CD14-positive monocyte (primary cell): ENCODE results near the gene WDR33. TPM values are rescaled to one million over a fixed set of nuclear protein-coding genes. Genes with fewer than 3 reads are reported as not detected.

Source experiments
- DNase-seq, 3 donors: peaks; one replicate each; pipeline ENCODE4 v3.0.0-alpha.2; 2011 to 2022
- H2AFZ ChIP-seq: 2 replicates; pipeline ENCODE4 v1.6.0; 2012; ENCODE audit warnings: mild to moderate bottlenecking, low read depth, low read length, inconsistent platforms; ENCODE audit not compliant: insufficient read depth, poor library complexity, severe bottlenecking
- H3K27ac ChIP-seq, 2 donors: 1 replicate in 1 of 2; 2 replicates in 1 of 2; pipeline ENCODE4 v1.5.1; 2012 to 2013; ENCODE audit warnings: low read length in 2 of 2, control low read depth in 1 of 2, inconsistent platforms in 1 of 2, low read depth in 1 of 2, mild to moderate bottlenecking in 1 of 2
- H3K27me3 ChIP-seq, 2 donors: one replicate each; pipeline versions ENCODE4 v1.6.0 to v1.6.1; 2011 to 2013; ENCODE audit warnings: low read length in 2 of 2; ENCODE audit not compliant: control insufficient read depth in 2 of 2, insufficient read depth in 2 of 2
- H3K36me3 ChIP-seq, 2 donors: replicated peaks in 1 of 2; 1 replicate in 1 of 2; 2 replicates in 1 of 2; pipeline versions ENCODE4 v1.5.1 to v1.6.1; 2012 to 2013; ENCODE audit warnings: low read length in 2 of 2, control low read depth in 1 of 2, inconsistent platforms in 1 of 2, mild to moderate bottlenecking in 1 of 2; ENCODE audit not compliant: insufficient read depth in 2 of 2, control insufficient read depth in 1 of 2
- H3K4me1 ChIP-seq, 2 donors: 1 replicate in 1 of 2; 2 replicates in 1 of 2; pipeline versions ENCODE4 v1.5.1 to v1.6.1; 2012 to 2013; ENCODE audit warnings: low read length in 2 of 2, control low read depth in 1 of 2, inconsistent platforms in 1 of 2, mild to moderate bottlenecking in 1 of 2, moderate library complexity in 1 of 2; ENCODE audit not compliant: insufficient read depth in 2 of 2, control insufficient read depth in 1 of 2
- H3K4me2 ChIP-seq: replicated peaks from 2 replicates; pipeline ENCODE3; 2012; ENCODE audit warnings: low read length, moderate library complexity, mild to moderate bottlenecking; ENCODE audit not compliant: poor library complexity, severe bottlenecking; ENCODE audit errors: extremely low read depth
- H3K4me3 ChIP-seq, 3 experiments: fragments of 200-600 bp in 1 of 3; sonication (generic) in 1 of 3; replicated peaks in 1 of 3; 1 replicate in 2 of 3; 2 replicates in 1 of 3; pipeline ENCODE4 v1.5.1; 2011 to 2013; ENCODE audit warnings: low read length in 3 of 3, mild to moderate bottlenecking in 3 of 3, control low read depth in 2 of 3, low read depth in 2 of 3, inconsistent platforms in 1 of 3, moderate library complexity in 1 of 3
- H3K79me2 ChIP-seq: 2 replicates; pipeline ENCODE4 v1.6.0; 2012; ENCODE audit warnings: mild to moderate bottlenecking, control low read depth, inconsistent platforms, low read length, moderate library complexity; ENCODE audit not compliant: insufficient read depth
- H3K9ac ChIP-seq: 2 replicates; pipeline ENCODE4 v1.6.0; 2017; ENCODE audit warnings: low read length, mild to moderate bottlenecking; ENCODE audit not compliant: insufficient read depth, poor library complexity, severe bottlenecking
- H3K9me3 ChIP-seq, 2 donors: replicated peaks in 1 of 2; 1 replicate in 1 of 2; 2 replicates in 1 of 2; pipeline versions ENCODE4 v1.5.1 to v1.6.1; 2012 to 2013; ENCODE audit warnings: low read length in 2 of 2, control low read depth in 1 of 2; ENCODE audit not compliant: control insufficient read depth in 1 of 2, insufficient read depth in 1 of 2
- H4K20me1 ChIP-seq: 2 replicates; pipeline ENCODE4 v1.6.0; 2012; ENCODE audit warnings: mild to moderate bottlenecking, low read length, control low read depth, moderate library complexity; ENCODE audit not compliant: insufficient read depth
- H3K27ac Mint-ChIP-seq, 7 donors: one replicate each; pipeline ENCODE4 v1.8.0; 2020; ENCODE audit warnings: mild to moderate bottlenecking in 7 of 7, mixed read lengths in 7 of 7, moderate library complexity in 6 of 7, inconsistent platforms in 2 of 7
- H3K27me3 Mint-ChIP-seq, 3 donors: one replicate each; pipeline ENCODE4 v1.8.0; 2021 to 2022; ENCODE audit warnings: low read depth in 3 of 3, mild to moderate bottlenecking in 3 of 3, mixed read lengths in 3 of 3, moderate library complexity in 3 of 3, inconsistent platforms in 1 of 3
- H3K36me3 Mint-ChIP-seq, 2 donors: one replicate each; pipeline ENCODE4 v1.8.0; 2020; ENCODE audit warnings: mixed read lengths in 2 of 2, inconsistent platforms in 1 of 2, mild to moderate bottlenecking in 1 of 2
- H3K4me1 Mint-ChIP-seq: one replicate; pipeline ENCODE4 v1.8.0; 2020; ENCODE audit warnings: mild to moderate bottlenecking, mixed read lengths
- H3K4me3 Mint-ChIP-seq, 2 donors: one replicate each; pipeline ENCODE4 v1.8.0; 2020; ENCODE audit warnings: mild to moderate bottlenecking in 2 of 2, mixed read lengths in 2 of 2, moderate library complexity in 1 of 2
- H3K9me3 Mint-ChIP-seq, 7 donors: one replicate each; pipeline ENCODE4 v1.8.0; 2020 to 2022; ENCODE audit warnings: mixed read lengths in 7 of 7, mild to moderate bottlenecking in 6 of 7, moderate library complexity in 6 of 7, inconsistent platforms in 2 of 7
- whole genome bisulfite sequencing: methylation state at CpG from one replicate; pipeline ENCODE4 v1.1.5; 2013; ENCODE audit warnings: missing lambda C conversion rate; ENCODE audit not compliant: insufficient coverage; 5-methylcytosine and 5-hydroxymethylcytosine counted together
- intact Hi-C, 2 donors: fragments of 100-400 bp; cut with micrococcal nuclease; formaldehyde crosslinking; loops; one replicate each; pipeline versions ENCODE4 v1.15.0 to v1.15.1; 2023
- polyA plus RNA-seq, 3 donors: library from polyadenylated mRNA; depleted of rRNA in 1 of 3; unstranded in 2 of 3; stranded (reverse) in 1 of 3; fragments of 300-500 nt in 2 of 3; fragments of >200 nt in 1 of 3; fragmentation: Illumina TruSeq in 2 of 3; gene quantifications; 1 replicate in 2 of 3; 2 replicates in 1 of 3; pipeline ENCODE4 v1.2.3, GENCODE V29; 2012 to 2021
- TF ChIP-seq, protein P1 (sequence below): fragments of 200-600 bp; IDR thresholded peaks from one replicate; pipeline ENCODE4 v1.8.0; 2022; ENCODE audit warnings: antibody characterized with exemption, mild to moderate bottlenecking

WDR33 gene
- polyA plus RNA-seq, 3 donors: 12.5 to 19.6 (median 12.6) TPM

DNA sequence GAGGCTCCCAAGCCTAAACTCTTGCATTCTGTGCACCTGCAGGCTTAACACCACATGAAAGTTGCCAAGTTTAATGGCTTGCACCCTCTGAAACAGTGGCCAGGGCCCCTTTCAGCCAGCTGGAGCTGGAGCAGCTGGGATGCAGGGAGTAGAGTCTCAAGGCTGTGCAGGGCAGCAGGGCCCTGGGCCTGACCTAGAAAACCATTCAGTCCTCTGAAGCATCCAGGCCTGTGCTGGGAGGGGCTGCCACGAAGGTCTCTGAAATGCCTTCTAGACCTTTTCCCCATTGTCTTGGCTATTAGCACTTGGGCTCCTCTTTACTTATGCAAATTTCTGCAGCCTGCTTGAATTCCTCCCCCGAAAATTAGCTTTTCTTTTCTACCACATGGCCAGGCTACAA is 120.3 kb downstream of the WDR33 start:
- peaks cover 6 to 14% (median 6%) of the 10 kb centered on the region in 3 donors for H3K27me3 Mint-ChIP-seq
- no peak for DNase-seq
- no peak overlapping the region for H3K4me2 ChIP-seq
- no peaks in the 10 kb centered on the region for H3K36me3 ChIP-seq
- H4K20me1 ChIP-seq: no peaks in the 10 kb centered on the region
- H3K9ac ChIP-seq: no peak overlapping the region
- H3K4me3 Mint-ChIP-seq: no peak overlapping the region
- H3K27me3 ChIP-seq: no peaks in the 10 kb centered on the region
- peak overlapping the region in 1 of 7 donors; percentile 8 for H3K27ac Mint-ChIP-seq
- no peaks in the 10 kb centered on the region for H3K4me1 Mint-ChIP-seq
- no peak overlapping the region for H3K4me3 ChIP-seq
- intact Hi-C loops: no loop called here
- no peaks in the 10 kb centered on the region for H3K79me2 ChIP-seq
- peaks cover 13 to 38% (median 28%) of the 10 kb centered on the region in 7 donors for H3K9me3 Mint-ChIP-seq
- TF ChIP-seq, protein P1, sequence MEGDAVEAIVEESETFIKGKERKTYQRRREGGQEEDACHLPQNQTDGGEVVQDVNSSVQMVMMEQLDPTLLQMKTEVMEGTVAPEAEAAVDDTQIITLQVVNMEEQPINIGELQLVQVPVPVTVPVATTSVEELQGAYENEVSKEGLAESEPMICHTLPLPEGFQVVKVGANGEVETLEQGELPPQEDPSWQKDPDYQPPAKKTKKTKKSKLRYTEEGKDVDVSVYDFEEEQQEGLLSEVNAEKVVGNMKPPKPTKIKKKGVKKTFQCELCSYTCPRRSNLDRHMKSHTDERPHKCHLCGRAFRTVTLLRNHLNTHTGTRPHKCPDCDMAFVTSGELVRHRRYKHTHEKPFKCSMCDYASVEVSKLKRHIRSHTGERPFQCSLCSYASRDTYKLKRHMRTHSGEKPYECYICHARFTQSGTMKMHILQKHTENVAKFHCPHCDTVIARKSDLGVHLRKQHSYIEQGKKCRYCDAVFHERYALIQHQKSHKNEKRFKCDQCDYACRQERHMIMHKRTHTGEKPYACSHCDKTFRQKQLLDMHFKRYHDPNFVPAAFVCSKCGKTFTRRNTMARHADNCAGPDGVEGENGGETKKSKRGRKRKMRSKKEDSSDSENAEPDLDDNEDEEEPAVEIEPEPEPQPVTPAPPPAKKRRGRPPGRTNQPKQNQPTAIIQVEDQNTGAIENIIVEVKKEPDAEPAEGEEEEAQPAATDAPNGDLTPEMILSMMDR: no peak
- 97% methylated on average over 2 of the region's 2 CpGs for WGBS
- no peak overlapping the region for H3K27ac ChIP-seq
- peaks cover 17 to 30% of the 10 kb centered on the region in 2 donors for H3K9me3 ChIP-seq
- peaks cover 0 to 5% of the 10 kb centered on the region in 2 donors for H3K4me1 ChIP-seq
- H3K36me3 Mint-ChIP-seq: peaks cover 0 to 2% of the 10 kb centered on the region in 2 donors
- no peak overlapping the region for H2AFZ ChIP-seq

DNA sequence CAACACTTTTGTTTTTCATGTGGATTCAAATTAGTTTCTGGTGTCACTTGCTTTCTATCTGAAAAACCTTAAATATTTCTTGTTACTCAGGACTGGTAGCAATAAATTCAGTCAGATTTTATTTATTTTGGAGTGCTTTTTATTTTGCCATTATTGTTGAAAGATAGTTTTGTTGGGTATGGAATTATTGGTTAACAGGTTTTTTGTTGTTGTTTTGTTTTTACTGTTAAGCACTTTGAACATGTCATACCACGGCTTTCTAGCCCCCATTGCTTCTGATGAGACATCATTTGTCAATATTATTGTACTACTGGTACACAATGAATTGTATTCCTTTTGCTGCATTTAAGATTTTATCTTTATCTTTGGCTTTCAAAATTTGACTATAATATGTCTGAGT is 122.6 kb downstream of the WDR33 start:
- intact Hi-C loops: no loop called here

More for the DNA sequence above, 122.6 kb downstream of the WDR33 start:
- Histone ChIP-seq H4K20me1 (no peaks in the 10 kb centered on the region), H3K79me2 (no peaks in the 10 kb centered on the region), H3K4me3 (no peak overlapping the region), H3K36me3 (no peaks in the 10 kb centered on the region), H3K9ac (no peak overlapping the region), H3K4me2 (no peak overlapping the region), H3K4me1 (no peaks in the 10 kb centered on the region), H3K27me3 (no peaks in the 10 kb centered on the region), H3K27ac (no peak overlapping the region), H3K9me3 (peaks cover 17 to 30% of the 10 kb centered on the region in 2 donors), H2AFZ (no peak overlapping the region)
- Mint-ChIP-seq H3K4me1 (no peaks in the 10 kb centered on the region), H3K36me3 (peaks cover 0 to 2% of the 10 kb centered on the region in 2 donors), H3K27me3 (peaks cover 3 to 10% (median 6%) of the 10 kb centered on the region in 3 donors), H3K4me3 (no peak overlapping the region), H3K27ac (no peak overlapping the region), H3K9me3 (peaks cover 13 to 38% (median 28%) of the 10 kb centered on the region in 7 donors)
- WGBS: no CpG with 5 or more reads among the region's 1 CpG
- no peak for DNase-seq
- TF ChIP-seq, protein P1: no peak
